Mucosa of rectum (tissue), 2 donors: ENCODE results near the gene IGFLR1.

Experiments used
- H3K27ac ChIP-seq, 2 donors: one replicate each; pipeline ENCODE4 v1.7.0; 2013; ENCODE audit warnings: inconsistent platforms in 2 of 2, low read depth in 2 of 2, low read length in 2 of 2
- H3K27me3 ChIP-seq, 2 donors: one replicate each; pipeline ENCODE4 v1.7.0; 2013; ENCODE audit warnings: low read length in 2 of 2; ENCODE audit not compliant: control insufficient read depth in 2 of 2, insufficient read depth in 2 of 2
- H3K36me3 ChIP-seq, 2 donors: one replicate each; pipeline ENCODE4 v1.7.0; 2013; ENCODE audit warnings: low read length in 2 of 2; ENCODE audit not compliant: control insufficient read depth in 2 of 2, insufficient read depth in 2 of 2
- H3K4me1 ChIP-seq, 2 donors: one replicate each; pipeline ENCODE4 v1.7.0; 2013; ENCODE audit warnings: low read length in 2 of 2, mild to moderate bottlenecking in 1 of 2; ENCODE audit not compliant: control insufficient read depth in 2 of 2, insufficient read depth in 2 of 2
- H3K4me3 ChIP-seq, 2 donors: one replicate each; pipeline ENCODE4 v1.7.0; 2013; ENCODE audit warnings: low read length in 2 of 2
- H3K9ac ChIP-seq, 2 donors: one replicate each; pipeline ENCODE4 v1.7.0; 2013; ENCODE audit warnings: low read length in 2 of 2, low read depth in 1 of 2, mild to moderate bottlenecking in 1 of 2
- H3K9me3 ChIP-seq, 2 donors: one replicate each; pipeline ENCODE4 v1.7.0; 2013; ENCODE audit warnings: low read length in 2 of 2; ENCODE audit not compliant: control insufficient read depth in 2 of 2
- donor health status: healthy.
- donor health status: Normal muscosa, but diverticular disease.

IGFLR1 gene

DNA sequence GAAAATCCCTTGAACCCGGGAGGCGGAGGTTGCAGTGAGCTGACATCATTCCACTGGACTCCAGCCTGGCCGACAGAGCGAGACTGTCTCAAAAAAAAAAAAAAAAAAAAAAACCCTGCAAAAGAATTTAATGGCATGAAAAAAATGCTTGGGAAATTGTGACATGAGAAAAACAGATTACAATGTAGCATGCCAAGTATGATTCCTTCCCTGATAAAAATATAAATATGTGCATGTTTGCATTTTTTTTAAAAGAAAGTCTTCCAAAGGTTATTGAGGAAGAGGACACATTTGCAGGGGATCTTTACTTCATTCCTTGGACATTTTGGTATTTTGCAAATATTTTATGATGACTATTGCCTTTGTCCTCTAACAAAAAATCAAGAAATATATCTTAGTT lies 52.4 kb downstream of the IGFLR1 start:
- no peaks in the 10 kb centered on the region for H3K4me1 ChIP-seq
- no peak overlapping the region for H3K27ac ChIP-seq
- no peaks in the 10 kb centered on the region for H3K9me3 ChIP-seq

More for the DNA sequence above, 52.4 kb downstream of the IGFLR1 start:
- Histone ChIP-seq H3K36me3 (no peaks in the 10 kb centered on the region), H3K9ac (no peak overlapping the region), H3K27me3 (no peaks in the 10 kb centered on the region), H3K4me3 (no peak overlapping the region)
